ENCODE results near the gene NKX2-4.

Gene NKX2-4

DNA sequence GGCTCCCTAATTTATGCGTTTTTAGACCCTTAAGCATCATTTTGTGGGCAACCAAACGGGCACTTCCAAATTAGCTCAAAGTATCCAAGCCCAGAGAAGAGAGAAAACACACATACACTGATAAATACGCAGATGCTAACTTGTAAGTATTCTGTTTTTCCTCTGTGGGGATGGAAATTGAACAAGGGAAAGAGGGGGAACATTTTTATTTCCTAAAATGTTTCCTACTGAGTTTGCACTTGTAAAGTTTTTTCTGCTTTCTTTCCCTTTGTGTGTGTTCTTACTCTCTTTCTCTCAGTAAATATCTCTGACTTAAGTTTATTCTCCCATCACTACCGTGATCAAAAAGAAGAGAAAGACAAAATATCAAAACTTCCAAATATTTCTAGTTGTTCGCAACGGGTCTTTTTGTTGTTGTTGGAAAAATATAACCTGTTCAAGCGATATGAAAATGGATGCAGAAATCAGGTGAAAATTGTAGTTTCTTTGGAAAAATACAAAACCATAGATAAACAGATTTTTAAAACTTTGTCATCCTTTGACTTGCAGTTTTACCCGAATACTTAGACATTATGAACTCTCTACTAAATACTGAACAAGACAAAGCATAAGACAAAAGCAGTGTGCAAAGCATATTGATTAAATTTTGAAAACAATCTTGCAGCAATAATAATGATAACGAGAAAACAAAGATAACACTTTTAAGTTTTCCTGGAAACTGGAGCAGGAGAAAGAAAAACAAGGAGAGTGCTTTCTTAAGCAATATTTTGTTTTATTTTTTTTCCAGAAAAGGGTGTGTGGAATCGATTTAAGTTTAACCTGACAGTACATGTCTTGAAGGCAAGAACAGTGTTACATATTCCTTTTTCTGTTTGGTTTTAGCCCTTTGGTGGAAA, 1.0 kb upstream of the NKX2-4 start:
- Histone ChIP-seq H3K4me3 (no peak overlapping the region), H3K27ac (no peak overlapping the region)
- DNase-seq (ENCODE audit: low spot score), result no peak
- TF ChIP-seq, protein P1, sequence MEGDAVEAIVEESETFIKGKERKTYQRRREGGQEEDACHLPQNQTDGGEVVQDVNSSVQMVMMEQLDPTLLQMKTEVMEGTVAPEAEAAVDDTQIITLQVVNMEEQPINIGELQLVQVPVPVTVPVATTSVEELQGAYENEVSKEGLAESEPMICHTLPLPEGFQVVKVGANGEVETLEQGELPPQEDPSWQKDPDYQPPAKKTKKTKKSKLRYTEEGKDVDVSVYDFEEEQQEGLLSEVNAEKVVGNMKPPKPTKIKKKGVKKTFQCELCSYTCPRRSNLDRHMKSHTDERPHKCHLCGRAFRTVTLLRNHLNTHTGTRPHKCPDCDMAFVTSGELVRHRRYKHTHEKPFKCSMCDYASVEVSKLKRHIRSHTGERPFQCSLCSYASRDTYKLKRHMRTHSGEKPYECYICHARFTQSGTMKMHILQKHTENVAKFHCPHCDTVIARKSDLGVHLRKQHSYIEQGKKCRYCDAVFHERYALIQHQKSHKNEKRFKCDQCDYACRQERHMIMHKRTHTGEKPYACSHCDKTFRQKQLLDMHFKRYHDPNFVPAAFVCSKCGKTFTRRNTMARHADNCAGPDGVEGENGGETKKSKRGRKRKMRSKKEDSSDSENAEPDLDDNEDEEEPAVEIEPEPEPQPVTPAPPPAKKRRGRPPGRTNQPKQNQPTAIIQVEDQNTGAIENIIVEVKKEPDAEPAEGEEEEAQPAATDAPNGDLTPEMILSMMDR (IDR thresholded peaks at IDR 0.05), result no peak

DNA sequence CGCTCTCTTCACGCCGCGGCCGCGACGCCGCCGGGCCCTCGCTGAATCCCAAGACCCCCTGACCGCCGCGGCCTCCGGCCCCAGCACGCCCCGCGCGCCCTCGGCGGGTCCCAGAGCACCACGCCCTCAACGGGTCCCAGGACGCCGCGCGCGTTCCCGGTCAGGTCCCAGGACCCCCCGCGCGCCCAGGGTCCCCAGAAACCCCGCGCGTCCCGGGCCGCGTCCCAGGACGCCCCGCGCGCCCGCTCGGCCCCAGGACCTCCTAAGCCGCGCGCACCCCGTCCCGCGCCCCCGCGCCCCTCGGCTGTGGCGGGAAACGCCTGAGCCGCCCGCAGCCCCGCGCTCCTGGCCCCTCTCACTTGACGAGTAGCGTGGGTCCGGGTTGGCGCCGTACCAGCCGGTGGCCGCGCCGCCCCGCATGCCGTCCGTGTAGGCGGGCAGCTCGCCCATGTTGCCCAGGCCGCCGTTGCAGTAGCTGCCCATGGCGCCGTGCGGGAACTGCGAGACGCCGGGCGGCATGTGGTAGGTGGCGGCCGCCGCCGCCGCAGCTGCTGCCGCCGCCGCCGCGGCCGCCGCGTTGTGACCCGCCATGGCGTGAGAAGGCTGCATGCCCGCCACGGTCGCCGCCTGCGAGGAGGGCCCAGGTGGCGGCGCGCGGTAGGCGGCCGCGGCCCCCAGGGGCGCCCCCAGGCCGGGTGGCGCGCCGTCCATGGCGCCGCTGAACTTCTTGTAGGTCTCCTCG, 556 bp downstream of the NKX2-4 start:
- DNase-seq (ENCODE audit: low spot score), result no peak
- TF ChIP-seq, protein P1 (IDR thresholded peaks at IDR 0.05), result no peak
- Histone ChIP-seq H3K27ac (no peak overlapping the region), H3K4me3 (peak overlapping the region; percentile 57)

DNA sequence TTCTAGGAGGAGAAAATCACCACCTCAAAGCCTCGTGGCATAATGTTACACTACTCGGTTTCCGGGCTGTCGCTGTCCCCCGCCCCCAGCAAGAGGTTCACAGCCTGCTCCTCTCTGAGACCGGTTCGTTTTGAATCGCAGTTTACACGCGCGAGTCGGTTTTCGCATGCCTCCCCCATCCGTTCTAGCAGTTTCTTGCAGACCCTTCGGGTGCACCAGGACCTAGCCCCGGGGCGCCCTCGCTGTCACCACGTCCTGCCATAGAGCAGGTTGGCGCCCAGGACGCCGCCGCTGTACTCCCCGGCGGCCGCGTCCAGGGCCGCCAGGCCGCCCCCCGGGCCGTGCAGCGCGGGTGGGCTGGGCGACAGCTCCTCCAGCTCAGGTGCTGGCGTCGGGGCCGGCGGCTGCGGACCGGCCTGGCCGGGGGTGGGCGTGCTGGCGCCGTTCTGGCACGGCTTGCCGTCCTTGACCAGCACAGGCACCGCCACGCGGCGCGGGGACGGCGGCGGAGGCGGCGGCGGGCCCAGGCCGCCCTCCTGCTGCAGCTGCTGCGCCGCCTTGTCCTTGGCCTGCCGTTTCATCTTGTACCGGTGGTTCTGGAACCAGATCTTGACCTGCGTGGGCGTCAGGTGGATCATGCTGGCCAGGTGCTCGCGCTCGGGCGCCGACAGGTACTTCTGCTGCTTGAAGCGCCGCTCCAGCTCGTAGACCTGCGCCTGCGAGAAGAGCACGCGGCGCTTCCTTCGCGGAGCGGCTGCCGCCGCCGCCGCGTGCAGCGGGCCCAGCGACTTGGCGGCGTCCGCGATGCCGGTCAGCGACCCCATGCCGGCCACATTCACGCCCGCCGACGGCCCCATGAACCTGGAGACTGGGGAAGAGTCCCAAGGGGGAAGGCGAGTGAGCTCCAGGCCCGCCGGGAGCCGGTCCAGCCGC, 1.4 kb downstream of the NKX2-4 start:
- H3K4me3 ChIP-seq, result peak overlapping the region; percentile 57
- no peak for DNase-seq (ENCODE audit: low spot score)
- H3K27ac ChIP-seq, result no peak overlapping the region
- TF ChIP-seq, protein P1 (IDR thresholded peaks at IDR 0.05), result no peak

DNA sequence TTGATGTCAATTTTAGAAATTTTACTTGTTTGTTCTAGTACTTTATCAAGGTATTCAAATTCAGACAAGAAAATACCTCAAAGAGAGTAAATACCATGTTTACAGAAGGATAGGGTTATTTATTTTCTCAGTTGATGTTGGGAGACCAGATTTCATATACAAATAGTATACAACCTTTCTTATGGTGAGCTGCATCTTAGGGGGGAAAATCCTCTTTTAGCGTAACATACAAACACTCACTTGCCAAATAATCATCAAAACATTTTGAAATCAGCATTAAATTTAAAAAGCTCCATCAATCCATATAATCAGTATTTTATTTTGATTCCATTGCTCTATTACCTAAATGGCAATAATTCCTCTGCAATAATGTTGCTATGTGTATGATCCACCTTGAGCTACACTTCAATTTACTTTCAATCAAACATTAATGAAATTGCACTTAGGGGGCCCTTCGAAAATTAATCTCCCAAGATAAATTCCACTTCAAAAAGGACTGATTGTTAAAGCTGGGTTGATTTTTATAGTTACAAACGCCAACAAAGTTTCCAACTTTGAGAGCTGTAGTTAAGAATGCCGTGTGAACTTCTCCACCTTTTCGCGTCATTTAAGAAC, 2.2 kb downstream of the NKX2-4 start:
- no peak for DNase-seq (ENCODE audit: low spot score)
- TF ChIP-seq, protein P1 (IDR thresholded peaks at IDR 0.05), result no peak
- H3K4me3 ChIP-seq, result no peak overlapping the region
- H3K27ac ChIP-seq, result no peak overlapping the region

DNA sequence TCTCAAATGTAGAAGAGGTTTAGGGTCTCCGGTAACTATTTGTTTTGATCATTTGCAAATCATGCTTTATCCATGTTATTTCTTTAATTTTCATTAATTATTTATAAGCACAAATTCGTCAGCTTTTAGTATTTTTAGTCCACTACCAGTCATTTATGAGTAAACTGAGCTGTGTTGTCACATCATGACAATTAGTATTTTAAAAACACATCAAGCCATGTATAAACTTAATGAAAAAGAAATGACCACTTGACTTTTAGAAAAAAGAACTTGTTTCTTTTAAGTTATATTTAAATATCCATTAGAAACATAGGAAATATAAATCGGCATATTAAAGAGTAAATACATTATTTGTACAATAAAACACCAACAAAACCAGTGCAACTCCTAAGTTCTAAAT, 2.8 kb downstream of the NKX2-4 start:
- Histone ChIP-seq H3K4me3 (no peak overlapping the region), H3K27ac (no peak overlapping the region)
- no peak for DNase-seq (ENCODE audit: low spot score)
- TF ChIP-seq, protein P1 (IDR thresholded peaks at IDR 0.05), result no peak

DNA sequence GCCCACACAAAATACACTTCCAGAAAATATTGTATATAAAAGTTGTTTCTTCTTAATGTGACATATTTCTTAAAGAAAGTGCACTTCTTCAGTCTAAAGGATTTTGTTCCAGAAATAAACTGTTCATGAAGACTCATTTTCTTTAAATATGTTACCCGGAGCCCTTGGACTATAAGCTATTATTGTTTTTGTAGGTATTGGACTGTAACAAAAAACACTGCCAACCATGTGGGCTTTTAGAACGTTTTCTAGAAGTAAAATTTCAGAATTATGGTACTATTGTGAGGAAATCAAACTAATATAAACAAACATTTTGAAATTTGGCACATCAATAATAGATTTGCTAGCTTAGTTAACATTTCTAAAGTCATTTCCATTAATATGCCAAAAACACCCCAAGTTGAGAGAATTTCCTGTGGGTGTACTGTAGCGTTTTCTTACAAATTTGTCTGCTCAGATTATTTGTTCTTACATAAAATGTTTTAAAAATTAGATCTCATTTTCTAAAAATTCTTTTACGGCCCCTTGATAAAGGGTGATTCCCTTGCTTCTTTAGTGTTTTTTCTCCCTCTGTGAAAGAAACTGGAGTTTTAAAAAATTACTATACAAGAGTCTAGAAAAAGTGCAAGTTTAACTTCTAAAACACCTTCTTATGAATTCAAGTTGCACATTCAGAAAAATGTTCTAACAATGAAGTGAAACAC, 3.4 kb downstream of the NKX2-4 start:
- TF ChIP-seq, protein P1 (IDR thresholded peaks at IDR 0.05), result no peak
- DNase-seq (ENCODE audit: low spot score), result no peak
- no peak overlapping the region for H3K4me3 ChIP-seq
- no peak overlapping the region for H3K27ac ChIP-seq

All from coronary artery (tissue), 2 donors.